Measurements from ENCODE around the gene IFI27L1.

- no peak for TF ChIP-seq CTCF (optimal IDR thresholded peaks at IDR 0.05 in 1 of 3, IDR thresholded peaks at IDR 0.05 in 1 of 3, conservative IDR thresholded peaks at IDR 0.05 in 1 of 3; ENCODE audit: extremely low read depth in 1 of 3, insufficient read depth in 2 of 3, low read length in 3 of 3)
- no peak for TF ChIP-seq EZH2 (IDR thresholded peaks at IDR 0.05; ENCODE audit: low read length)
Measured at GRCh38 chr14:94121485-94121884, 40.4 kb downstream of the IFI27L1 start.

Data from keratinocyte (primary cell).